Dendritic cell treated with granulocyte-macrophage colony-stimulating factor and Interleukin-4, amounts not matched to agents 40 ng/mL and 50 ng/mL, for 4 days (primary cell): ENCODE measurements around the gene PHKA1.
"Not testable (repeated sequence)": the region's sequence is repeated elsewhere in the genome, so short reads cannot be mapped to it uniquely, and the experiment has no call there.

Source experiments
- H3K27ac Mint-ChIP-seq: one replicate; pipeline ENCODE4 v1.8.0; 2022; ENCODE audit warnings: mild to moderate bottlenecking, mixed read lengths
- H3K27me3 Mint-ChIP-seq: one replicate; pipeline ENCODE4 v1.8.0; 2022; ENCODE audit warnings: mild to moderate bottlenecking, mixed read lengths
- H3K36me3 Mint-ChIP-seq: one replicate; pipeline ENCODE4 v1.8.0; 2022; ENCODE audit warnings: low read depth, mixed read lengths
- H3K4me1 Mint-ChIP-seq: one replicate; pipeline ENCODE4 v1.8.0; 2022; ENCODE audit warnings: low read depth, mixed read lengths
- H3K4me3 Mint-ChIP-seq: one replicate; pipeline ENCODE4 v1.8.0; 2022; ENCODE audit warnings: mild to moderate bottlenecking, moderate library complexity, mixed read lengths
- H3K9me3 Mint-ChIP-seq: one replicate; pipeline ENCODE4 v1.8.0; 2022; ENCODE audit warnings: mixed read lengths
- intact Hi-C: fragments of 100-400 bp; cut with micrococcal nuclease; formaldehyde crosslinking; loops from one replicate; pipeline ENCODE4 v1.15.0; 2022

Gene PHKA1

GRCh38 chrX:72694170-72694569 lies 19.9 kb downstream of the PHKA1 start:
- intact Hi-C loops = no loop called here
- Mint-ChIP-seq H3K36me3 (no peaks in the 10 kb centered on the region), H3K4me3 (no peak overlapping the region), H3K4me1 (no peaks in the 10 kb centered on the region), H3K9me3 (no peaks in the 10 kb centered on the region), H3K27ac (no peak overlapping the region), H3K27me3 (no peaks in the 10 kb centered on the region)

- Mint-ChIP-seq H3K4me3 (no peak overlapping the region), H3K36me3 (no peaks in the 10 kb centered on the region), H3K4me1 (no peaks in the 10 kb centered on the region), H3K9me3 (no peaks in the 10 kb centered on the region), H3K27me3 (no peaks in the 10 kb centered on the region), H3K27ac (no peak overlapping the region)
- intact Hi-C loops = no loop called here
Observed at GRCh38 chrX:72693477-72693876, 20.6 kb downstream of the PHKA1 start.

GRCh38 chrX:72687396-72687795 lies 26.7 kb downstream of the PHKA1 start:
- intact Hi-C loops = no loop called here
- no peaks in the 10 kb centered on the region for H3K9me3 Mint-ChIP-seq
- no peaks in the 10 kb centered on the region for H3K4me1 Mint-ChIP-seq
- no peaks in the 10 kb centered on the region for H3K27me3 Mint-ChIP-seq
- no peak overlapping the region for H3K27ac Mint-ChIP-seq
- H3K4me3 Mint-ChIP-seq = no peak overlapping the region
- no peaks in the 10 kb centered on the region for H3K36me3 Mint-ChIP-seq

- Mint-ChIP-seq H3K4me1 (no peaks in the 10 kb centered on the region), H3K27me3 (no peaks in the 10 kb centered on the region), H3K36me3 (no peaks in the 10 kb centered on the region), H3K9me3 (no peaks in the 10 kb centered on the region), H3K4me3 (no peak overlapping the region), H3K27ac (no peak overlapping the region)
- intact Hi-C loops = no loop called here
Observed at GRCh38 chrX:72685810-72686456, 28.2 kb downstream of the PHKA1 start.

- Mint-ChIP-seq H3K9me3 (peaks cover under 1% of the 10 kb centered on the region), H3K36me3 (no peaks in the 10 kb centered on the region), H3K27me3 (no peaks in the 10 kb centered on the region), H3K4me3 (no peak overlapping the region), H3K27ac (no peak overlapping the region), H3K4me1 (no peaks in the 10 kb centered on the region)
- intact Hi-C loops = no loop called here
Observed at GRCh38 chrX:72685018-72685417, 29.1 kb downstream of the PHKA1 start.

- H3K4me3 Mint-ChIP-seq = no peak overlapping the region
- intact Hi-C loops = no loop called here
- no peaks in the 10 kb centered on the region for H3K36me3 Mint-ChIP-seq
- H3K4me1 Mint-ChIP-seq = no peaks in the 10 kb centered on the region
- H3K27ac Mint-ChIP-seq = no peak overlapping the region
- H3K27me3 Mint-ChIP-seq = no peaks in the 10 kb centered on the region
- H3K9me3 Mint-ChIP-seq = peaks cover 8% of the 10 kb centered on the region
Observed at GRCh38 chrX:72683631-72684030, 30.5 kb downstream of the PHKA1 start.

GRCh38 chrX:72676465-72676864 lies 37.6 kb downstream of the PHKA1 start:
- H3K36me3 Mint-ChIP-seq = no peaks in the 10 kb centered on the region
- no peaks in the 10 kb centered on the region for H3K4me1 Mint-ChIP-seq
- H3K27ac Mint-ChIP-seq = no peak overlapping the region
- H3K27me3 Mint-ChIP-seq = no peaks in the 10 kb centered on the region
- no peak overlapping the region for H3K4me3 Mint-ChIP-seq
- H3K9me3 Mint-ChIP-seq = peaks cover 8% of the 10 kb centered on the region
- intact Hi-C loops = no loop called here

GRCh38 chrX:72673951-72674350 lies 40.2 kb downstream of the PHKA1 start:
- H3K9me3 Mint-ChIP-seq, H3K4me3 Mint-ChIP-seq, H3K27me3 Mint-ChIP-seq, intact Hi-C loops, H3K4me1 Mint-ChIP-seq, H3K27ac Mint-ChIP-seq, H3K36me3 Mint-ChIP-seq: not testable (repeated sequence)

GRCh38 chrX:72669508-72669907 lies 44.6 kb downstream of the PHKA1 start:
- H3K36me3 Mint-ChIP-seq, H3K4me1 Mint-ChIP-seq, H3K9me3 Mint-ChIP-seq, H3K4me3 Mint-ChIP-seq, H3K27me3 Mint-ChIP-seq, H3K27ac Mint-ChIP-seq, intact Hi-C loops: not testable (repeated sequence)

- intact Hi-C loops = no loop called here
- no peaks in the 10 kb centered on the region for H3K9me3 Mint-ChIP-seq
- no peak overlapping the region for H3K27ac Mint-ChIP-seq
- H3K36me3 Mint-ChIP-seq = no peaks in the 10 kb centered on the region
- no peak overlapping the region for H3K4me3 Mint-ChIP-seq
- no peaks in the 10 kb centered on the region for H3K4me1 Mint-ChIP-seq
- H3K27me3 Mint-ChIP-seq = no peaks in the 10 kb centered on the region
Observed at GRCh38 chrX:72666451-72666850, 47.7 kb downstream of the PHKA1 start.

GRCh38 chrX:72663737-72664136 lies 50.4 kb downstream of the PHKA1 start:
- H3K4me1 Mint-ChIP-seq = no peaks in the 10 kb centered on the region
- H3K36me3 Mint-ChIP-seq = no peaks in the 10 kb centered on the region
- no peaks in the 10 kb centered on the region for H3K9me3 Mint-ChIP-seq
- intact Hi-C loops = no loop called here
- H3K27ac Mint-ChIP-seq = no peak overlapping the region
- H3K4me3 Mint-ChIP-seq = no peak overlapping the region
- no peaks in the 10 kb centered on the region for H3K27me3 Mint-ChIP-seq

GRCh38 chrX:72662020-72662747 lies 51.9 kb downstream of the PHKA1 start:
- no peak overlapping the region for H3K4me3 Mint-ChIP-seq
- no peaks in the 10 kb centered on the region for H3K27me3 Mint-ChIP-seq
- intact Hi-C loops = no loop called here

GRCh38 chrX:72659723-72660122 lies 54.4 kb downstream of the PHKA1 start:
- intact Hi-C loops = no loop called here
- H3K4me1 Mint-ChIP-seq = no peaks in the 10 kb centered on the region
- H3K36me3 Mint-ChIP-seq = no peaks in the 10 kb centered on the region
- no peak overlapping the region for H3K4me3 Mint-ChIP-seq
- no peaks in the 10 kb centered on the region for H3K27me3 Mint-ChIP-seq
- H3K27ac Mint-ChIP-seq = no peak overlapping the region
- no peaks in the 10 kb centered on the region for H3K9me3 Mint-ChIP-seq

More at GRCh38 chrX:72662020-72662747, 51.9 kb downstream of the PHKA1 start:
- Mint-ChIP-seq H3K4me1 (no peaks in the 10 kb centered on the region), H3K36me3 (no peaks in the 10 kb centered on the region), H3K9me3 (no peaks in the 10 kb centered on the region), H3K27ac (no peak overlapping the region)

- no peak overlapping the region for H3K27ac Mint-ChIP-seq
- no peaks in the 10 kb centered on the region for H3K27me3 Mint-ChIP-seq
- no peak overlapping the region for H3K4me3 Mint-ChIP-seq
- H3K4me1 Mint-ChIP-seq = no peaks in the 10 kb centered on the region
- H3K36me3 Mint-ChIP-seq = no peaks in the 10 kb centered on the region
- intact Hi-C loops = no loop called here
- no peaks in the 10 kb centered on the region for H3K9me3 Mint-ChIP-seq
Observed at GRCh38 chrX:72652082-72652481, 62.0 kb downstream of the PHKA1 start.

GRCh38 chrX:72644946-72645345 lies 69.2 kb downstream of the PHKA1 start:
- intact Hi-C loops = no loop called here
- Mint-ChIP-seq H3K4me3 (no peak overlapping the region), H3K36me3 (no peaks in the 10 kb centered on the region), H3K4me1 (no peaks in the 10 kb centered on the region), H3K27me3 (no peaks in the 10 kb centered on the region), H3K27ac (no peak overlapping the region), H3K9me3 (no peaks in the 10 kb centered on the region)
